ENCODE data around the gene CNOT4. TPM values are rescaled to one million over a fixed set of nuclear protein-coding genes. Genes with fewer than 3 reads are reported as not detected.

The CNOT4 gene
- total RNA-seq, 1 experiment from 2014 or later = 14.6 TPM

GRCh38 chr7:135370656-135371055 is 139.2 kb downstream of the CNOT4 start:
- no peaks in the 10 kb centered on the region for H3K36me3 Mint-ChIP-seq
- CTCF ChIA-PET = no interaction called here
- POLR2A ChIA-PET = no interaction called here
- H3K4me3 Mint-ChIP-seq = no peak overlapping the region
- DNase-seq (ENCODE audit: low spot score) (no peak), ATAC-seq (no peak)
- H3K27me3 Mint-ChIP-seq (ENCODE audit: low read depth) = no peaks in the 10 kb centered on the region
- TF ChIP-seq ZNF416 (CRISPR knock-in tag; IDR thresholded peaks at IDR 0.05) (no peak), FOXP1 (CRISPR knock-in tag; IDR thresholded peaks at IDR 0.05; ENCODE audit: borderline replicate concordance) (no peak), ZNF671 (CRISPR knock-in tag; IDR thresholded peaks at IDR 0.05) (no peak), IRF2 (CRISPR knock-in tag; IDR thresholded peaks at IDR 0.05; ENCODE audit: borderline replicate concordance, low read depth) (no peak), ZSCAN18 (CRISPR knock-in tag; IDR thresholded peaks at IDR 0.05) (no peak), ZNF423 (CRISPR knock-in tag; IDR thresholded peaks at IDR 0.05) (no peak), TP53 (CRISPR knock-in tag; IDR thresholded peaks at IDR 0.05) (no peak), SP1 (CRISPR knock-in tag; conservative IDR thresholded peaks at IDR 0.05) (no peak), USF1 (CRISPR knock-in tag; IDR thresholded peaks at IDR 0.05) (no peak), ZMAT4 (CRISPR knock-in tag; IDR thresholded peaks at IDR 0.05) (no peak)
- TF ChIP-seq, protein P1, sequence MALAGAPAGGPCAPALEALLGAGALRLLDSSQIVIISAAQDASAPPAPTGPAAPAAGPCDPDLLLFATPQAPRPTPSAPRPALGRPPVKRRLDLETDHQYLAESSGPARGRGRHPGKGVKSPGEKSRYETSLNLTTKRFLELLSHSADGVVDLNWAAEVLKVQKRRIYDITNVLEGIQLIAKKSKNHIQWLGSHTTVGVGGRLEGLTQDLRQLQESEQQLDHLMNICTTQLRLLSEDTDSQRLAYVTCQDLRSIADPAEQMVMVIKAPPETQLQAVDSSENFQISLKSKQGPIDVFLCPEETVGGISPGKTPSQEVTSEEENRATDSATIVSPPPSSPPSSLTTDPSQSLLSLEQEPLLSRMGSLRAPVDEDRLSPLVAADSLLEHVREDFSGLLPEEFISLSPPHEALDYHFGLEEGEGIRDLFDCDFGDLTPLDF (CRISPR knock-in tag; IDR thresholded peaks at IDR 0.05) = no peak
- TF ChIP-seq, protein P2, sequence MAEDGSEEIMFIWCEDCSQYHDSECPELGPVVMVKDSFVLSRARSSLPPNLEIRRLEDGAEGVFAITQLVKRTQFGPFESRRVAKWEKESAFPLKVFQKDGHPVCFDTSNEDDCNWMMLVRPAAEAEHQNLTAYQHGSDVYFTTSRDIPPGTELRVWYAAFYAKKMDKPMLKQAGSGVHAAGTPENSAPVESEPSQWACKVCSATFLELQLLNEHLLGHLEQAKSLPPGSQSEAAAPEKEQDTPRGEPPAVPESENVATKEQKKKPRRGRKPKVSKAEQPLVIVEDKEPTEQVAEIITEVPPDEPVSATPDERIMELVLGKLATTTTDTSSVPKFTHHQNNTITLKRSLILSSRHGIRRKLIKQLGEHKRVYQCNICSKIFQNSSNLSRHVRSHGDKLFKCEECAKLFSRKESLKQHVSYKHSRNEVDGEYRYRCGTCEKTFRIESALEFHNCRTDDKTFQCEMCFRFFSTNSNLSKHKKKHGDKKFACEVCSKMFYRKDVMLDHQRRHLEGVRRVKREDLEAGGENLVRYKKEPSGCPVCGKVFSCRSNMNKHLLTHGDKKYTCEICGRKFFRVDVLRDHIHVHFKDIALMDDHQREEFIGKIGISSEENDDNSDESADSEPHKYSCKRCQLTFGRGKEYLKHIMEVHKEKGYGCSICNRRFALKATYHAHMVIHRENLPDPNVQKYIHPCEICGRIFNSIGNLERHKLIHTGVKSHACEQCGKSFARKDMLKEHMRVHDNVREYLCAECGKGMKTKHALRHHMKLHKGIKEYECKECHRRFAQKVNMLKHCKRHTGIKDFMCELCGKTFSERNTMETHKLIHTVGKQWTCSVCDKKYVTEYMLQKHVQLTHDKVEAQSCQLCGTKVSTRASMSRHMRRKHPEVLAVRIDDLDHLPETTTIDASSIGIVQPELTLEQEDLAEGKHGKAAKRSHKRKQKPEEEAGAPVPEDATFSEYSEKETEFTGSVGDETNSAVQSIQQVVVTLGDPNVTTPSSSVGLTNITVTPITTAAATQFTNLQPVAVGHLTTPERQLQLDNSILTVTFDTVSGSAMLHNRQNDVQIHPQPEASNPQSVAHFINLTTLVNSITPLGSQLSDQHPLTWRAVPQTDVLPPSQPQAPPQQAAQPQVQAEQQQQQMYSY (CRISPR knock-in tag; IDR thresholded peaks at IDR 0.05) = no peak
- TF ChIP-seq, protein P3, sequence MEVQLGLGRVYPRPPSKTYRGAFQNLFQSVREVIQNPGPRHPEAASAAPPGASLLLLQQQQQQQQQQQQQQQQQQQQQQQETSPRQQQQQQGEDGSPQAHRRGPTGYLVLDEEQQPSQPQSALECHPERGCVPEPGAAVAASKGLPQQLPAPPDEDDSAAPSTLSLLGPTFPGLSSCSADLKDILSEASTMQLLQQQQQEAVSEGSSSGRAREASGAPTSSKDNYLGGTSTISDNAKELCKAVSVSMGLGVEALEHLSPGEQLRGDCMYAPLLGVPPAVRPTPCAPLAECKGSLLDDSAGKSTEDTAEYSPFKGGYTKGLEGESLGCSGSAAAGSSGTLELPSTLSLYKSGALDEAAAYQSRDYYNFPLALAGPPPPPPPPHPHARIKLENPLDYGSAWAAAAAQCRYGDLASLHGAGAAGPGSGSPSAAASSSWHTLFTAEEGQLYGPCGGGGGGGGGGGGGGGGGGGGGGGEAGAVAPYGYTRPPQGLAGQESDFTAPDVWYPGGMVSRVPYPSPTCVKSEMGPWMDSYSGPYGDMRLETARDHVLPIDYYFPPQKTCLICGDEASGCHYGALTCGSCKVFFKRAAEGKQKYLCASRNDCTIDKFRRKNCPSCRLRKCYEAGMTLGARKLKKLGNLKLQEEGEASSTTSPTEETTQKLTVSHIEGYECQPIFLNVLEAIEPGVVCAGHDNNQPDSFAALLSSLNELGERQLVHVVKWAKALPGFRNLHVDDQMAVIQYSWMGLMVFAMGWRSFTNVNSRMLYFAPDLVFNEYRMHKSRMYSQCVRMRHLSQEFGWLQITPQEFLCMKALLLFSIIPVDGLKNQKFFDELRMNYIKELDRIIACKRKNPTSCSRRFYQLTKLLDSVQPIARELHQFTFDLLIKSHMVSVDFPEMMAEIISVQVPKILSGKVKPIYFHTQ (CRISPR knock-in tag; IDR thresholded peaks at IDR 0.05) = no peak
- TF ChIP-seq, protein P4, sequence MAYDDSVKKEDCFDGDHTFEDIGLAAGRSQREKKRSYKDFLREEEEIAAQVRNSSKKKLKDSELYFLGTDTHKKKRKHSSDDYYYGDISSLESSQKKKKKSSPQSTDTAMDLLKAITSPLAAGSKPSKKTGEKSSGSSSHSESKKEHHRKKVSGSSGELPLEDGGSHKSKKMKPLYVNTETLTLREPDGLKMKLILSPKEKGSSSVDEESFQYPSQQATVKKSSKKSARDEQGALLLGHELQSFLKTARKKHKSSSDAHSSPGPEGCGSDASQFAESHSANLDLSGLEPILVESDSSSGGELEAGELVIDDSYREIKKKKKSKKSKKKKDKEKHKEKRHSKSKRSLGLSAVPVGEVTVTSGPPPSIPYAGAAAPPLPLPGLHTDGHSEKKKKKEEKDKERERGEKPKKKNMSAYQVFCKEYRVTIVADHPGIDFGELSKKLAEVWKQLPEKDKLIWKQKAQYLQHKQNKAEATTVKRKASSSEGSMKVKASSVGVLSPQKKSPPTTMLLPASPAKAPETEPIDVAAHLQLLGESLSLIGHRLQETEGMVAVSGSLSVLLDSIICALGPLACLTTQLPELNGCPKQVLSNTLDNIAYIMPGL (CRISPR knock-in tag; IDR thresholded peaks at IDR 0.05) = no peak
- TF ChIP-seq, protein P5, sequence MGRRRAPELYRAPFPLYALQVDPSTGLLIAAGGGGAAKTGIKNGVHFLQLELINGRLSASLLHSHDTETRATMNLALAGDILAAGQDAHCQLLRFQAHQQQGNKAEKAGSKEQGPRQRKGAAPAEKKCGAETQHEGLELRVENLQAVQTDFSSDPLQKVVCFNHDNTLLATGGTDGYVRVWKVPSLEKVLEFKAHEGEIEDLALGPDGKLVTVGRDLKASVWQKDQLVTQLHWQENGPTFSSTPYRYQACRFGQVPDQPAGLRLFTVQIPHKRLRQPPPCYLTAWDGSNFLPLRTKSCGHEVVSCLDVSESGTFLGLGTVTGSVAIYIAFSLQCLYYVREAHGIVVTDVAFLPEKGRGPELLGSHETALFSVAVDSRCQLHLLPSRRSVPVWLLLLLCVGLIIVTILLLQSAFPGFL (CRISPR knock-in tag; IDR thresholded peaks at IDR 0.05; ENCODE audit: borderline replicate concordance) = no peak
- TF ChIP-seq, protein P6, sequence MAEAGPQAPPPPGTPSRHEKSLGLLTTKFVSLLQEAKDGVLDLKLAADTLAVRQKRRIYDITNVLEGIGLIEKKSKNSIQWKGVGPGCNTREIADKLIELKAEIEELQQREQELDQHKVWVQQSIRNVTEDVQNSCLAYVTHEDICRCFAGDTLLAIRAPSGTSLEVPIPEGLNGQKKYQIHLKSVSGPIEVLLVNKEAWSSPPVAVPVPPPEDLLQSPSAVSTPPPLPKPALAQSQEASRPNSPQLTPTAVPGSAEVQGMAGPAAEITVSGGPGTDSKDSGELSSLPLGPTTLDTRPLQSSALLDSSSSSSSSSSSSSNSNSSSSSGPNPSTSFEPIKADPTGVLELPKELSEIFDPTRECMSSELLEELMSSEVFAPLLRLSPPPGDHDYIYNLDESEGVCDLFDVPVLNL (CRISPR knock-in tag; IDR thresholded peaks at IDR 0.05; ENCODE audit: borderline replicate concordance, low read depth) = no peak
- TF ChIP-seq, protein P7, sequence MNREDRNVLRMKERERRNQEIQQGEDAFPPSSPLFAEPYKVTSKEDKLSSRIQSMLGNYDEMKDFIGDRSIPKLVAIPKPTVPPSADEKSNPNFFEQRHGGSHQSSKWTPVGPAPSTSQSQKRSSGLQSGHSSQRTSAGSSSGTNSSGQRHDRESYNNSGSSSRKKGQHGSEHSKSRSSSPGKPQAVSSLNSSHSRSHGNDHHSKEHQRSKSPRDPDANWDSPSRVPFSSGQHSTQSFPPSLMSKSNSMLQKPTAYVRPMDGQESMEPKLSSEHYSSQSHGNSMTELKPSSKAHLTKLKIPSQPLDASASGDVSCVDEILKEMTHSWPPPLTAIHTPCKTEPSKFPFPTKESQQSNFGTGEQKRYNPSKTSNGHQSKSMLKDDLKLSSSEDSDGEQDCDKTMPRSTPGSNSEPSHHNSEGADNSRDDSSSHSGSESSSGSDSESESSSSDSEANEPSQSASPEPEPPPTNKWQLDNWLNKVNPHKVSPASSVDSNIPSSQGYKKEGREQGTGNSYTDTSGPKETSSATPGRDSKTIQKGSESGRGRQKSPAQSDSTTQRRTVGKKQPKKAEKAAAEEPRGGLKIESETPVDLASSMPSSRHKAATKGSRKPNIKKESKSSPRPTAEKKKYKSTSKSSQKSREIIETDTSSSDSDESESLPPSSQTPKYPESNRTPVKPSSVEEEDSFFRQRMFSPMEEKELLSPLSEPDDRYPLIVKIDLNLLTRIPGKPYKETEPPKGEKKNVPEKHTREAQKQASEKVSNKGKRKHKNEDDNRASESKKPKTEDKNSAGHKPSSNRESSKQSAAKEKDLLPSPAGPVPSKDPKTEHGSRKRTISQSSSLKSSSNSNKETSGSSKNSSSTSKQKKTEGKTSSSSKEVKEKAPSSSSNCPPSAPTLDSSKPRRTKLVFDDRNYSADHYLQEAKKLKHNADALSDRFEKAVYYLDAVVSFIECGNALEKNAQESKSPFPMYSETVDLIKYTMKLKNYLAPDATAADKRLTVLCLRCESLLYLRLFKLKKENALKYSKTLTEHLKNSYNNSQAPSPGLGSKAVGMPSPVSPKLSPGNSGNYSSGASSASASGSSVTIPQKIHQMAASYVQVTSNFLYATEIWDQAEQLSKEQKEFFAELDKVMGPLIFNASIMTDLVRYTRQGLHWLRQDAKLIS (CRISPR knock-in tag; IDR thresholded peaks at IDR 0.05; ENCODE audit: borderline replicate concordance) = no peak
- no peak overlapping the region for H3K27ac Mint-ChIP-seq
- no peaks in the 10 kb centered on the region; the same call in 1 of the 2 replicates for H3K4me1 Mint-ChIP-seq
- H3K9me3 Mint-ChIP-seq = no peaks in the 10 kb centered on the region

Data from WTC11 (cell line).